ENCODE measurements around the gene SDK1.
"Not testable (repeated sequence)": the region's sequence is repeated elsewhere in the genome, so short reads cannot be mapped to it uniquely, and the experiment has no call there.

SDK1 gene

DNA sequence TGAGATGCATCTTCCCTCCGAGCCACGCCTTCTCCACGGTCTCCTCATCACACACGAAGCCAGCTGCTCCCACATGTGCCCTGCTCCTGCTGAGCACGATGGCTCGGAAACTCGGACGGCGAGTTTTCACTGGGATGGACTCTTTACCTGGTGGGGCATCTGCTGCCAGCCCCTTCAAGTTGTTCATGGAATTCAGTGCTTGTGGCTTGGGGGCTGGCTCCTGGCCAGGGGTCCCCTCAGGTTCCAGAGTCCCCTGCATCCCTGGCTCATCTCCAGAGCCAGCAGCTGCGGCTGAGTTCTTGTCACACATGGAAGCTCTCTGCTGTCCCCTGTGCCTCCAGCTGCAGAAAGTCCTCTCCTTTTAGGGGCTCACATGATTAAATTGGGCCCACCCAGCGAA lies 654.0 kb downstream of the SDK1 start:
- DNase-seq (ENCODE audit: low read depth in 3 of 3) = no peak

DNA sequence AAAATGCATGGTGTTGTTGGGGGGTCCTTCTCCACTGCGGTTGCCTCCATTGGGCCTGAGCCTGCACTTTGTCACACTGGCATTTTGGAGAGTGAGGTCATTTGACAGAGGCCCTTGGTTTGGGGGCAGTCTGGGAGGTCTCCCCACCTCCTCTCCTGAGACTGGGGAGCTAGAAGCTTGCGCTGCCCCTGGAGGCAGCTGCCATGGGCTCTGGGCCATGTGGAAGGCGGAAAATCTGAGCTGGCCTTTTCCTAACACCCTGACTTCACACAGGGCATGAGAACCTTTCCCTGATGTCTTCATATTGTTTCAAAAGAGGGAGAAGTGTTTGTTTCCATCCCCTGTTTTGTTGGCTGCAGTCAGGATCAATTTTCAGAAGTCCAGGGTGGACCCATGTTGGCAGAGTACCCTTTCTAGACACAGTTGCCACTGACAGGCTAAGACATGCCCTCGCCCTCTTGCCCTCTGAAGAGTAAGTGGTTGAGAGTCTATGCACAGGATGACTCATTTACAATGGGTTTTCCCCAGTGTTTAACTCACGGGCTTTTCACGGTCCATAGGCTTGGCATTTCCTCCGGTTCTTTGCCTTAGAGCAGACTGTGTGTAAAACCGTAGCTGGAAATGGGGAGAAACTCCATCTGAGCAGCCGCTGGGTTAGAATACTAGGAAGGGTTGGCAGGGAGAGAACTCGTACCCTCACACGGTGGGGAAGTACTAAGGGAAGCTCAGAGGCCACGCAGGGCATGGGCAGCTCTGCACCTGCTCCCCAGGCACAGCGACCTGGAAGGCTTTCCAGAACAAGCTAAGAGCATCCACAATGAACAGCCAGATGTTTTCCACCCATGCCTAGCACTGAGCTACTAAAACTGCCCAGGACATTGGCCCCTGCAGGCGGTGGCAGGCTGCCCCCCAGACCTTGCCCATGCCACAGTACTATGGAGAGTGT lies 655.0 kb downstream of the SDK1 start:
- DNase-seq (ENCODE audit: low read depth in 3 of 3) = no peak

DNA sequence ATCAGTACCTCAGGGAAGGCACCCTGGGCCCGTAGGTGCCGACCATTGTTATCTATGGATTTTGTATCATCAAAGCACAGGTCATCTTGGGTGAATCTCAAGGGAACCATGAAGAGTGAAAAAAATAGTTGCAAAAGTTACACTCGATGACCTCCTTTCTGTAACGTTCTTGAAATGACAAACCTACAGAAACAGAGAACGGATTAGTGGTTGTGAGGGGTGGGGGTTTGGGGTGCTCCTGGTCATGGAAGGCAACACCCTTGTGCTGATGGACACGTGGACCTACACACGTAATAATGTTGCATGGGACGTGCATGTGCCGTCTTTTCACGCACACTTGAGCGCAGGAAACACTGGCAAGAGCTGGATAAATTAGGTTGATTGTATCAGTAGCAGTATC lies 655.9 kb downstream of the SDK1 start:
- no peak for DNase-seq (ENCODE audit: low read depth in 3 of 3)

DNA sequence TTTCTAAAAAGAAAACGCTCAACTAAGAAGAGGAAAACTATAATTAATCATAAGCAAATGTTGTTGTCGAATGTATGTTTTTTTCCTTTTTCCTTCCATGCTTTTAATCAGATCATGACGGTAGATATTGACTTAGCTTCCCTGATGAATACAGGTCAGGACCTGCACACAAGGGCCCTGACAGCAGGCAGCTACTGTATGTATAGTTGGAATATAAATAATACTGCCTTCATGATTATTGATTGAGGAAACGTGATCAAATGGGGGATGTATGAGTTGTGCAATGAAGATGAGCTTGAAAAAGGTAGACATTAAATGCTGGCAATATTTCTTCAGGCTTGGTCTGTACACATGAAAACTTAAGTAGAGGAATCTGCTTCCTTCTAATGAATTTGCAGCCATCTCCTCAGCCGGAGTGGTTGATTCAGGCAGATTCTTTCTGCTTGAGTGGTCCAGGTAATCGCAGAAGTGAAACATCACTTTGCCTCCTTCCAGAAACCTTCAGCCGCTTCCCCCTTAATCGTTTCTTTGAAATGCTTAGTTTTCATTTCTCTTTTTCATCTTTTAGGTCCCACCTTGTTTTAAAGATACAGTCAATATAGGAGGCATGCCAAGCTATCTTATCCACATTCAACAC lies 656.5 kb downstream of the SDK1 start:
- DNase-seq (ENCODE audit: low read depth in 3 of 3) = no peak

DNA sequence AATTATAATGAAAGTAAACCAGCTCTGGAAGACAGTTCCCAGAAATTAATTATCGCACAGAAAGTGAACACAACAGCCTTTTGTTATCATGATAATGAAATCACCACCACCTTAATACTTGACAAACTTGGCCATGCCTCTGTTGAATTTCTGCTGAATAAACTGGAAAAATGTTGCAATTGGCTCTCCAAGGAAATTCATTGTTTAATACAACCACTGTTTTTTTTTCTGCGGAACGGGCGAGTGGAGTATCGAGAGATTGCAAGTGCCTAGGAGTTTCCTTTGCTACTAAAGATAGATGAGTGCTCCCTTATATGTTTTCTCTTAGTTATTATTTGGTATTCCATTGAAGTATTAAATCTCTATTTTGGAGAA lies 657.0 kb downstream of the SDK1 start:
- no peak for DNase-seq (ENCODE audit: low read depth in 3 of 3)

DNA sequence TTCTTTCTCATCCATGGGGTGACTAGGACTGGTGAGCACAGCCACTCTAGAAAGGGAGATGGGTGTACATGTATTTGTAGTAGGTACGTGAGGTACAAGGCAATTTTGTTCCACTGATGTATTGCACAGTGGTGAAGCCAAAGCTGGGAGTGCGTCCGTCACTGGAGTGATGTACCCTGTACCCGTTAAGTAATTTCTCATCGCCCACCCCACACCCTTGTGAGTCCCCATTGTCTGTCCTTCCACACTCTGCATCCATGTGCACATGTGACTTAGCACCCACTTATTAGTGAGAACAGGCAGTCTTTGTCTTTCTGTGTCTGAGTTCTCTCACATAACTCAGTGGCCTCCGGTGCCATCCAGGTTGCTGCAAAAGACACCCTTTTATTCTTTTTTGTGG lies 658.3 kb downstream of the SDK1 start:
- no peak for DNase-seq (ENCODE audit: low read depth in 3 of 3)

DNA sequence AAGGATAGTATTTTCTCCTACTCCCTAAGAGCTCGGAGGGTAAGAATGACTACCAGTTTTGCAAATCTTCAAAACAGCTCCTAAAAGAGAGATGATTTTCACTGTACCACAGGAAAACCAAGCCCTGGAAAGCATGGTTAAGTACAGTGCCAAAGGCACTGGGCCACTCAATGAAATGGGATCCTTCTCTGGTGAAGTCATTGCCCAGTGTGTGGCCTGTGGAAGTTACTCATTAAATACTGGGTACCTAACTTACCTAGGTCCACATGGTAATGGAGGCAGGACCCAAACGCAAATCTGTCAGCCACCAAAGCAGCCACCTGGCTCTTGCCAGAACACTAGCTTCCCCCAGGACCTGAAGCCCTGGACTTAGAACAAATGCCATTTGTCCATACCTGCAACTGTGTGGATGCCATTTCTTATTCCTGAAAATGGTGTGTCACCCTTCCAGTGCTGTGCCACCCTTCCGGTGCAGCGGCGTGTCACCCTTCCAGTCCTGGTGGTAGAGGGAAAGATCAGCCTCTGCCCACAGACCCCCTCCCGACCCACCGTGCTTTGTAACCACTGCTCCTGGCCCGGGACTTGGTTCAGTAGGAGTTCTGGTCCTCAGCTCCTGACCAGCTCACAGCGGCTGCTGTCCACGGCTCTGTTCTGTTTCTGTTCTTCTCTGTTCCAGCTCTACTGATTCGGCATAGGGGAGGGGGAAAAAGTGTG lies 659.2 kb downstream of the SDK1 start:
- DNase-seq (ENCODE audit: low read depth in 3 of 3) = no peak

DNA sequence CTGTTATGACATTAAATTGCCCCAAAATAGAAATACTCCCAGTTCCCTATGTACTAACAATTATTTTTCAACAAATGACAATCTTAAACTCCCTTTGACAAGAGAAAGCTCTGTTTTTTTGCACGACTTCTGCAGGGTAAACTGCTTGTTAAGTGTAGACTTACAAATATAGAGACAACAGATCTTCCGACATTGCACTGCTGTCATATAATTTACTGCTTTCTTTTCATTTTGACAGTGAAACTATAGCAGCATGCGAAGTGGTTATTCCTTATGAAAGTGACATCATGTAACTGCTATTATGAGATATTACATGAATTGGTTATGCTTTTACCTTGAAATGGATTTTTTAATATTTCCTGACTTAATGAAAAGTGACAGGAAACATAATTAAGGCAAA lies 659.9 kb downstream of the SDK1 start:
- no peak for DNase-seq (ENCODE audit: low read depth in 3 of 3)

DNA sequence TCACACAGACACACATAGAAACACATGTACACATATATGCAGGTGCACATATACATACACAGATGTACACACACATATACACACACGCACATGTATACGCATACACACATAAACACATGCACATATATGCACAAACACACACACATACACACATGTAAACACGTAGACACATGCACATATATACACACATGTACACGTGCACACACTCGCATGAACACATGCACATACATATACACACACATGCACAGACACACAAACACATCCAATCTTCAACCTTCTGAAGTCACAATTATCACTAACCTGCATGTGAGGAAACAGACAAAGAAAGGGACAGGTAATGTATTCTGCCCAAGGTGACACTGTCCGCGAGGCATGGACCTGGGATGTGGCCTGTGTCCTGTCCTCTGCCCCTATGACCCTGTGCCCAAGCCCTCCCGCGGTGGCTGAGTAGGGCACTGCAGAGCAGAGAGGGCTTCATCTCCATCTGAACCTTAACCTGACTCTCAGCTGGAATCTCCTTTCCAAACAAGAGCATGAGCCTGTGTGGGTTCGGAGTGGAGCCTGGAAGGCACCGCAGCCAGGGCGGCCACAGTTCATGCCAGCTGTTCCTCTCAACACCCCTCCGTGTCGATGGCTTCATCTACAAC lies 660.9 kb downstream of the SDK1 start:
- no peak for DNase-seq (ENCODE audit: low read depth in 3 of 3)

DNA sequence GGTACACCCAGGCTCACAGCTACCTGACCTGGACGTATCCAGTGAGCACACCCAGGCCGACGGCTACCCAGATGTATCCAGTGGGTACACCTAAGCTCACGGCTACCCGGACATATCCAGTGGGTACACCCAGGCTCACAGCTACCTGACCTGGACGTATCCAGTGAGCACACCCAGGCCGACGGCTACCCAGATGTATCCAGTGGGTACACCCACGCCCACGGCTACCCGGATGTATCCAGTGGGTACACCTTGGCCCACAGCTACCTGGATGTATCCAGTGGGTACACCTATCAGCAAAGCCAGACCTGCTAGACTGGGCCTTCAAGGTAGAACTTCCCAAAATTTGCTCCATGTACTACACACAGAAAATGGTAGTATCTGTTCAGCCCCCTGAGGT lies 662.7 kb downstream of the SDK1 start:
- DNase-seq (ENCODE audit: low read depth in 3 of 3) = not testable (repeated sequence)

DNA sequence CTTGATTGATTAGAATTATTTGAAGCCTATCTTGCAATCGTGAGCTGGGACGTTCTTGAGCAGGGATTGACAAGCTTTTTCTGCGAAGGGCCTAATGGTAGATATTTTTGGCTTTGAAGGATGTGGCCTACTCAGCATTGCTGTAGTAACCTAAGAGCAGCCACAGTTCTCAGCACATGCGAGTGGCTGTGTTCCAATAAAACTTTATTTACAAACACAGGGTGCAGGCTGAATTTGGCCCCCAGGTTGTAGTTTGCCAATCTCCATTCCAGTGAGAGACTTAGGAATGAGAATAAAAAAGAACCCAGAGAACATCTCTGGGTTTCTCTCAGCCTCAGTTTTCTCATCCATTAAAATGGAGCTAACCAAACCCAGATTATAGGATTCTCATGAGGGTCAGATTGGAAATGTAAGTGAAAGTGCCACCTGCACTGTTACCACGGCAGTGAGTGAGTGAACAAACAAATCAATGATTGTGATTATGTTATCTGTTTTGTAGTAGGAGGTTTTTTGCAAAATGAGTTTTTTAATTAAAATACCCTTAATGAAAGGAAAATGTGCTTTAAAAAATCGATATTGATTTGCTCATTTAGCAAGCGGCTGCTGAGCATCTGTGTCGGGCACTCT lies 664.0 kb downstream of the SDK1 start:
- no peak for DNase-seq (ENCODE audit: low read depth in 3 of 3)

DNA sequence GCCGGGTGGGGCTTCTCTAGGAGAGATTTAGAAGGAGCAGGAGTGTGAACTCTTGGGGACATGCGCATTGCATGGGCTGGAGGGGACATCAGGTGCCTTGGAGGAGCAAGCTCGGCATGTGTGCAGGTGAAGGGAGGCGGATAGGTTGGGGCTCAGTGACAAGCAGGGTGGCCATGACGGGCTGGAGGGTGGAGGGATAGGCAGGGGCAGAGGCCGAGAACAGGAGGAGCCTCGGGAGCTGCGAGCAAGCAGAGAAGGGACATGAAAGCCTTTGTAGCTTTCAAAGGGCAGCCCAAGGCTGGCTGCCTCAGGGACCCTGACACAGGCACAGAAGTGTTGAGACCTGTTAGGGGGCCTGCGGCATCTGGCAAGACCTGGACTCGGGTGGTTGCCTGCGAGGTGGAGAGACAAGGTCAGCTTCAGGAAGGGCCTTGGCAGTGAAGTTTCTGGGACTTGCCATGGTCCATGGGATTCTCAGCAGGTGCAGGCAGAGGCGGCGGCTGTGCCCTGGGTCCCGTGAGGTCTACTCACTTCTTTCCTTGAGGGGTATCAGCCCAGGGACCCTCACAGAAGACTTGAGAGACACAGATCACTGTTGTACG lies 664.8 kb downstream of the SDK1 start:
- DNase-seq (ENCODE audit: low read depth in 3 of 3) = no peak

DNA sequence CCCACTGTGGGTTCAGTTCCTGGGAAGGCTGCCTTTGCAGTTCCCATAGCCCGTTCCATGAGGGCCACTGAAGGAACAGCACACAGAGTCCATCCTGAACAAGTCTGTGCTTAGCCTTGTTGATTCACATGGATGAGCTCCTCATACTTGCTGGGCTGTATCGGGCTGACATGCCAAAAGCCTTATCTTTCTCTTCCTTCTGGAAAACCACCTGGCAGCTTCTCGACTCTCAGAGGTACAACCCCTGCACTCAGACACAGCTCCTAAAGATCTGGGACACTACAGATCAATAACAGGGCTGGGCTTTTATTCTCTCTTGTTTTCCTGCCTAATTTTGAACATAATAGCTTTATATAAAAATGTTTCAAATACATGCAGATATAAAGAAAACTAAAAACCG lies 667.2 kb downstream of the SDK1 start:
- DNase-seq (ENCODE audit: low read depth in 3 of 3) = no peak

DNA sequence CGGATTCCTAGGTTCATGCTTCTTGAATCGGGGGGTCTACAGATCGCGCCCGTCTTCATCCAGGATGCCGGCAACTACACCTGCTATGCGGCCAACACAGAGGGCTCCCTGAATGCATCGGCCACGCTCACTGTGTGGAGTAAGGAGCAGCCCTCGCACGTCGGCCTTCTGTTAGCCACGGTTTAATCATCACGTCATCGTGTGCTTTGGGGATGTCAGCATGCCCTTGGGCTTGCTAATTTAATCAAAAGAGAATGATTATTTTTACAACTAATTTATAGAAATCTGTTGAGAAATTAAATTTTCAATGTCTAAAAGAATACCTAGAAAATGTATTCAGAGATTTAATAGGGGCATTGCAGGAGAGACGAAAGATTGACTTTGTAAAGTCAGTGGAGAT lies 668.2 kb downstream of the SDK1 start:
- no peak for DNase-seq (ENCODE audit: low read depth in 3 of 3)

DNA sequence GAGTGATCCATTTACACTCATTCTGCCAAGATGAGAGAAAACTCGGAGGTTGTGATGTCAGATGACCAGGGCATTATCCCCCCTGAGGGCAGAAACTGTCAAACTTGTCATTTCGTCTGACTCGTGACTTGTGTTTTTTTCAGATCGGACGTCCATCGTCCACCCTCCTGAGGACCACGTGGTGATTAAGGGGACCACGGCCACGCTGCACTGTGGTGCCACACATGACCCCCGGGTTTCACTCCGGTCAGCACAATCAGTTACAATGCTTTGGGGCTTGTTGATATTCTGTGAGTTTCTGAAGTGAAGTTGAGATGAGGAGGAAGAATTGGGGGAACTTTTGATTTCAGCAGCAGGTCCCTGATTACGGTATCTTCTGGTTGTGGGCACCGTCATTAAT lies 670.3 kb downstream of the SDK1 start:
- no peak for DNase-seq (ENCODE audit: low read depth in 3 of 3)

DNA sequence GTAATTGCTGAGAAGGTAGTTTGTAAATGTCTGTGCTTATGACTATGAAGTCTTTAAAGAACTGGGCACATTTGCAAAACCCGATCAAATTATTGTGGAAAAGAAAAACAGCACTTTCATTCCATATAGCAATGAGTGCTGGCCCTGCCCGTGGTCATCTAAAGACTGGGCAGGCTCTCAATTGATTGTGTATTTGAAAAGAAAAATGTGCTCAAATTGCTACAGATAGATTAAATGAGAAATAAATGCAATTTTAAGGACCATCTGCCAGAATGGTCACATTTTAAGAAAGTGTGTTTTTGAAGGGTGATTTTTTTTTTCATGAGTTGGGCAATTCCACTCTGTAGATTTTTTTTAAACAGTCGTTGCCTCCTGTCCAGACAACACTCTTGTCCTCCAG lies 672.2 kb downstream of the SDK1 start:
- no peak for DNase-seq (ENCODE audit: low read depth in 3 of 3)

DNA sequence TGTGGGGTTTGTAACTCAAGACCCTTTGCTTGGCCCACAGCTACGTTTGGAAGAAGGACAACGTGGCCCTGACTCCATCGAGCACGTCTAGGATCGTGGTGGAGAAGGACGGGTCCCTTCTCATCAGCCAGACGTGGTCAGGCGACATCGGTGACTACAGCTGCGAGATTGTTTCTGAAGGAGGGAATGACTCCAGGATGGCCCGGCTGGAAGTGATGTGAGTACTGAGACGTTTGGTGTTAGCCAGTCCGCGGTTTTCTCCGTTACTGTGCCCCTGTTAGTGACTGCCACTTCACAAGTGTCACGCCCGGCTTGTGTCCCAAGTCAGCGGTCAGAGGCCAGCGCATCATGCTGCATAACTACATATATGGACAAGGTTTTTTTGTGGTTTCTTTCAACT lies 673.3 kb downstream of the SDK1 start:
- no peak for DNase-seq (ENCODE audit: low read depth in 3 of 3)

DNA sequence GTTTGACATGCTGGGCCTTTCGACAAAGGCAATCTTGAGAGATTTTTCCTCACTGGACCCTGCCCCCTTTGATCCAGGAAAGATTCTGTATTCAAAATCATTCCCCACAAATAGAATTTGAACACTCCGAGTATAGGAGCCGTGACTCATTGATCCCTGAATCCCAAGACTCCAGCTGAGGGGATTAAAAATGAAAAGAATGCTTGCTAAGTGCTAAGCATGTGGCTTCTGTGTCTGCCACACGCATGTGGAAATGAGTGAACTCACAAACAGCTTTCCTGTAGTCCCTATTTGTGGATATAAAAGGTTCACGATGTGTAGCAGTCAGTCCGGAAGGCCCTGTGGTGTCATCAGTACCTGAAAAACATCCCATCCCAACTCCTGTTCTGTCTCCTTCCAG lies 674.3 kb downstream of the SDK1 start:
- no peak for DNase-seq (ENCODE audit: low read depth in 3 of 3)

DNA sequence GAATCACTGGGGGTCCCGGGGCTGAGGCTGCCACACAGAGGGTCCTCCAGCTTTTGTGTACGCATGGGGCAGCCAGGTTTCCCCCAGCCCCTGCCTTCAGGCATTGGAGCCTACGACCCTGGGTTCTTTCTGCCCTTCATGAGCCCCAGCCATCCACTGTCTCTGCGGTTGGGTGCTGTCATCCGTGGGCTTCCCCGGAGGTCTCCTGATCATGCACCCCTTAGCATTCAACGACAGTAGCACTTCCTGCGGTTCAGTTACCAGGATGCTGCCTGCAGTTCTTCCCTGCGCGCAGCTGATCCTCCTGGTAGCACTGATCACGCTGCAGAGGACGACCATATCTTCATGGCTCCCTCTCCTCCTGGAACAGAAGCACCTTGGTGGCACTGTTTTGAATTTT lies 676.3 kb downstream of the SDK1 start:
- DNase-seq (ENCODE audit: low read depth in 3 of 3) = no peak

DNA sequence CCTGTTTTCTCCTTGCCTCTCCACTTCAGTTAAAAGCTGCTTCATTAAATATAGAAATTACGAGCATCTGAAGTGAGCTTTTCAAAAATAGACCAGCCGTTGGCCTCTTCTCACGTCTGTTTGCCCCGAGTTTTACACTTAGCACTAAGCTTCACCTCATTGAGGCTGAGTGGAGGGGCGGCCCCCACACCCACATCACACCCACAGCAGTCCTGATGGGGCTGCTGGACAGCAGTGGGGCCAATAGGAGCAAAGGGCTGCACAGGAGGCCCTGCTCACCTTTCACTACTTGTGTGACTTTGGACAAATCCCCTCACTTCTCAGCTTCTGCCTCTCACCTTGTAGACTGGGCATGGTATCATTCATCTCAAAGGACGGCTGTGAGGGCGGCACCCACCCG lies 677.8 kb downstream of the SDK1 start:
- no peak for DNase-seq (ENCODE audit: low read depth in 3 of 3)

DNA sequence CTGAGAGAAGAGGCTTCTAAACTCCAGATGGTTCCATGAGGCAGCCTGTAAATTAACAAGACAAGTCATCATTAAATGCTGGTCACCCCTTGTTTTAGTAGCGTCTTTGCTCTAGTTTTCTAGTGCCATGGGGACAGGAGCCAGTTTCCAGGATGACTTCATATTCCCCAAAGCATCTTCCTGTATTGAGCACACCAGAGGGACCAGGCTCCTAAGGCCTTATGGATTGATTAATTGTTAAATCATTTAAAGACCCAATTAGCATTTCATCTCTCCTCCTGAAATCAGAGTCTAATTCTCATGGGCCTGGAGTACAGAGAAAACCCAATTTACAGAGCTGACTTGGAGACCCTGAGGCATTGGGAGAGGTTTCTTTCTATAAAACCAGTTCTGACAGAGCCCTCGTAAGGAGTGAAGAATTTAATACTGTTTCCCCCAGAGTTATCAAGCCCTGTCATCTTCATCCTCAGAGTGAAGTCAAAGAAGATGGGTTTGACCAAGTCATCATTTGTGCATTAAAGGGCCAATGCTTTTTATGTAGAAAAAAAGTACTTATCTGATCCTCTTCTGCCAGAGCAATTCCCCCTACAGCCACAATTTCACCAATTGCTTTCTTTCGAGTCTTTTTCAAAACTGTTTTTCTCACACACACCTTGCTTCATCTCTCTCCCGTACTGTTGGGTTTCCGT lies 678.7 kb downstream of the SDK1 start:
- DNase-seq (ENCODE audit: low read depth in 3 of 3) = no peak
